Astrocyte of the spinal cord (primary cell): Measurements from ENCODE around the gene FOXRED2.

Experiments used
- DNase-seq: peaks from one replicate; pipeline ENCODE4 v3.0.0; 2011; ENCODE audit warnings: low read depth, low spot score
- H3K4me3 ChIP-seq: 2 replicates; pipeline ENCODE4 v1.5.1; 2011; ENCODE audit warnings: low read depth, mild to moderate bottlenecking, low read length, moderate library complexity
- in situ Hi-C: cut with HindIII; loops from 2 replicates; pipeline ENCODE4 v1.10.0; 2017; ENCODE audit warnings: low sequenced_read_pairs
- TF ChIP-seq, protein P1 (sequence below): IDR thresholded peaks from 2 replicates; pipeline ENCODE4 v1.5.1; 2012; ENCODE audit warnings: low read depth, mild to moderate bottlenecking, low read length, inconsistent platforms

Gene FOXRED2

DNA sequence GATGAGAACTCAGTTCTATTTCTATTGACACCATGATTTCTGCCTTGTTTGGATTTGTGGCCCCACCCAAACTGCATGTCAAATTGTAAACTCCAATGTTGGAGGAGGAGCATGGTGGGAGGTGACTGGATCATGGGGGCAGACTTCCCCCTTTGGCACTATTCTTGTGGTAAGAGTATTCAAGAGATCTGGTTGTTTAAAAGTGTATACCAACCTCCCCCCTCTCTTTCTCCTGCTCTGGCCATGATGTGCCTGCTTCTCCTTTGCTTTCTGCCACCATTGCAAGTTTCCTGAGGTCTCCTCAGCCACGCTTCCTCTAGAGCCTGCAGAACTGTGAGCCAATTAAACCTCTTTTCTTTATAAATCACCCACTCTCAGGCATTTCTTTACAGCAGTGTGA is 7.9 kb upstream of the FOXRED2 start:
- H3K4me3 ChIP-seq = no peak overlapping the region
- TF ChIP-seq, protein P1, sequence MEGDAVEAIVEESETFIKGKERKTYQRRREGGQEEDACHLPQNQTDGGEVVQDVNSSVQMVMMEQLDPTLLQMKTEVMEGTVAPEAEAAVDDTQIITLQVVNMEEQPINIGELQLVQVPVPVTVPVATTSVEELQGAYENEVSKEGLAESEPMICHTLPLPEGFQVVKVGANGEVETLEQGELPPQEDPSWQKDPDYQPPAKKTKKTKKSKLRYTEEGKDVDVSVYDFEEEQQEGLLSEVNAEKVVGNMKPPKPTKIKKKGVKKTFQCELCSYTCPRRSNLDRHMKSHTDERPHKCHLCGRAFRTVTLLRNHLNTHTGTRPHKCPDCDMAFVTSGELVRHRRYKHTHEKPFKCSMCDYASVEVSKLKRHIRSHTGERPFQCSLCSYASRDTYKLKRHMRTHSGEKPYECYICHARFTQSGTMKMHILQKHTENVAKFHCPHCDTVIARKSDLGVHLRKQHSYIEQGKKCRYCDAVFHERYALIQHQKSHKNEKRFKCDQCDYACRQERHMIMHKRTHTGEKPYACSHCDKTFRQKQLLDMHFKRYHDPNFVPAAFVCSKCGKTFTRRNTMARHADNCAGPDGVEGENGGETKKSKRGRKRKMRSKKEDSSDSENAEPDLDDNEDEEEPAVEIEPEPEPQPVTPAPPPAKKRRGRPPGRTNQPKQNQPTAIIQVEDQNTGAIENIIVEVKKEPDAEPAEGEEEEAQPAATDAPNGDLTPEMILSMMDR = no peak
- DNase-seq = no peak
- in situ Hi-C loops = no loop called here

DNA sequence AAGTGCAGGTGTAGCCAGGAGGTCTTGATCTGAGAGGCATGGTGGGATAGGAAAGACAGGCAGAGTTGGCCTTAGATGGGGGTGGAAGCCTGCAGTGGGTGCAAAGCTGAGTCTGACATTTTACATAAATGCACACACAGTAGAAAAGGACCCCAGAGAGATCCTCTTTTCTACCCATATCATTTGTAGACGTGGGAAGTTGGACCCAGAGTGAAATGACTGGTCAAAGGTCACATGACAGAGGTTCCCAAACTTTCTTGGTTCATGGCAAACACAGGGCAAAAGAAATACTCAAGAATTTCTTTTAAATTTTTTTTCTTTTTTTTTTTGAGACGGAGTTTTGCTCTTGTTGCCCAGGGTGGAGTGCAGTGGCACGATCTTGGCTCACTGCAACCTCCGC is 6.2 kb upstream of the FOXRED2 start:
- TF ChIP-seq, protein P1 = no peak
- in situ Hi-C loops = no loop called here
- H3K4me3 ChIP-seq = no peak overlapping the region
- no peak for DNase-seq

DNA sequence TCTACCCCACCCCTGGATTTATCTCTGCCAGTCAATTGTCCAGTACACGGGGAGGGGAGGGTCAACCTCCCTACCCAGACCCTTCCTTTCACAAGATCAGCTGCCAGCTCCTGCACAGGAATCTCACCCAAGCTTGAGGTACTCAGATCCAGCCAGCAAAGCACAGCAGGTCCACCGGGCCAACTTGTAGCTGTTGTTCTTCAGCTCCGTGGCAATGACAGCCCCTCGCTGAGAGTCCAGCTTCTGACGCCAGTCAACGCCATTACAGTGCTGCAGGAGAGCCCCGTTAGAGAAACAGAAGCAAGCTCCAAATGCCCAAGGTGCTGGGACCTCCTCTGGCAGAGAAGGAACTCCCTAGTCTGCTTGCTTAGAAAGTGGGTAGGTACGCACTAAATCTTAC is 5.5 kb upstream of the FOXRED2 start:
- in situ Hi-C loops = no loop called here
- no peak overlapping the region for H3K4me3 ChIP-seq
- TF ChIP-seq, protein P1 = no peak
- no peak for DNase-seq

DNA sequence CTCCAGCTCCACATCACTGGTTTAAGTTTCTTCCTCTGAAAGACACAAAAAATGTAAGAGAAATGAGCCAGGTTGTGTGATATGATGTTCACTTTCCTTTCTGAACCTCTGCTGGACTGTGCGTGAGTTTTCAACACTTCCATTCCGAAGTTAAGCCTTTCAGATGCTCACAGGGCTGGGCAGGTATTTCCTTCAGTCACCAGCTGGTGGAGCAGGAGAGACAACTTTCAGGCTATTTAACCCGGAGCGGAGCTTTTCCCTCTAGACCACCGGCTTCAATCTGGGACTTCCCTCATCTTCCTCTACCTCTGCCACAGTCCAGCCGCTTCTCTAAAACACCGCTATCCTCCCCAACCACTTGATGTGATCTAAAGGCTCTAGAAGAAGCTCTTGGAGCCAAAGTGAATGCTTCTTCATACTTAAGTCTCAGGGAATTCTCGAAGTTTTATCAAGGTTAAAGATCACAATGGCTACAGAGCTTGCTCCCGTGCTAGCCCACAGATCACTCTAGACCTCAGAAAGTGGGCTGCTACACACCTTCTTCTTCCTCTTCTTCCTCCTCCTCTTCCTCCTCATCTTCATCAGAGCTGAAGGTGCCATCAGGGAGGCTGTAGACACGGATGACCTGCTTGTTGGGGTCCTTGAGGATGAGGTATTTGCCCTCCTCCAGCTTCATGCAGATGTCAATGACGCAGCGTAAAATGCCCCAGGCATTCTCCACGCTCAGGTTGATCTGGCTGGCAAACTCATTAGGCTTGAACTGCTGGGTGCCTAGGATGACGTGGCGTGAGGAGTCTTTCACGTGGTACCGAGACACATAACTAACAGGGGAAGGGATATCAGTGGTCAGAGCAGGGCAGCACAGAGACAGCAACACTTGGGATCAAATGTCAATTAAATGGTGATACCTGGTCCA is 4.4 kb upstream of the FOXRED2 start:
- no peak overlapping the region for H3K4me3 ChIP-seq
- peak; percentile 51 for DNase-seq
- TF ChIP-seq, protein P1 = peak; percentile 76
- in situ Hi-C loops = no loop called here

DNA sequence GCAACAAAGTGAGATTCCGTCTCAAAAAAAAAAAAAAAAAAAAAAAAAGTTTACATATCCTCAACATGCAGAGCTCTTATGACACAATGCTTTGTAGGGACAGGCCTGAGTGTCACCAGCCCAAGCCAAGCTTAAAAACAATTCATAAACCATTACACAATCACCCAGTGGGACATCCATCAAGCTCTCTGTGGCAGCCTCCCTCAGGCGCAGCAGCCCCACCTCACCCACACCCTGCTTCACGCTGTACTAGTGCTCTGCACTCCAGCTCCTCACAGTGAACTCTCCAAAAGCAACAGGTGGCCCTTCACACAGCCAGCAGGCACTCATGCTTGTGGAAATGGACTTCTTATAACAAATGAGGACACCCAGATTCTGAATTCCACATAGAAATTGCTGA is 3.5 kb upstream of the FOXRED2 start:
- in situ Hi-C loops = no loop called here
- DNase-seq = no peak
- TF ChIP-seq, protein P1 = no peak
- H3K4me3 ChIP-seq = no peak overlapping the region

- no peak for DNase-seq
- in situ Hi-C loops = no loop called here
- TF ChIP-seq, protein P1 = no peak
- peak overlapping the region; percentile 41 for H3K4me3 ChIP-seq
These were observed 724 bp upstream of the FOXRED2 start for GRCh38 chr22:36507518-36508010.
